Neural progenitor cell (in vitro differentiated cells): Measurements from ENCODE around the gene ATF7IP2.

Experiments used
- CTCF ChIP-seq: fragments of 200-600 bp; sonication (generic); IDR thresholded peaks from 2 replicates; pipeline ENCODE4 v1.5.1; 2017; ENCODE audit warnings: antibody characterized with exemption, mild to moderate bottlenecking
- EZH2 ChIP-seq: fragments of 200-600 bp; sonication (generic); IDR thresholded peaks from 2 replicates; pipeline ENCODE4 v1.6.1; 2017; ENCODE audit warnings: antibody characterized with exemption, mild to moderate bottlenecking, moderate library complexity

GRCh38 chr16:10383626-10384025 is 2.2 kb upstream of the ATF7IP2 start:
- TF ChIP-seq CTCF (no peak), EZH2 (no peak)
